T-helper 22 cell (primary cell): ENCODE data around the gene RHOV.

Experiments
- DNase-seq: peaks from one replicate; pipeline ENCODE4 v3.0.0-alpha.2; 2020; ENCODE audit warnings: low read depth

RHOV gene

DNA sequence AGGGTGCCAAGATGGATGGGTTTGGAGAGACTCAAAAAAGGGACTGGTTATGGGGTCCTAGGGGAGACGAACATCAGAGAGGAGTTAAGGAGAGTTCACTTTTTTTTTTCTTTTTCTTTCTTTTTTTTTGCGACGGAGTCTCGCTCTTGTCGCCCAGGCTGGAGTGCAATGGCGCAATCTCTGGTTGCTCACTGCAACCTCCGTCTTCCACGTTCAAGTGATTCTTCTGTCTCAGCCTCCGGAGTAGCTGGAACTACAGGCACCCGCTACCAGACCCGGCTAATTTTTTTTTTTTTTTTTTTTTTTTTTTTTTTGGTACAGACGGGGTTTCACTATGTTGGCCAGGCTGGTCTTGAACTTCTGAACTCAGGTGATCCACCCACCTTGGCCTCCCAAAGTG is 29.0 kb downstream of the RHOV start:
- no peak for DNase-seq

DNA sequence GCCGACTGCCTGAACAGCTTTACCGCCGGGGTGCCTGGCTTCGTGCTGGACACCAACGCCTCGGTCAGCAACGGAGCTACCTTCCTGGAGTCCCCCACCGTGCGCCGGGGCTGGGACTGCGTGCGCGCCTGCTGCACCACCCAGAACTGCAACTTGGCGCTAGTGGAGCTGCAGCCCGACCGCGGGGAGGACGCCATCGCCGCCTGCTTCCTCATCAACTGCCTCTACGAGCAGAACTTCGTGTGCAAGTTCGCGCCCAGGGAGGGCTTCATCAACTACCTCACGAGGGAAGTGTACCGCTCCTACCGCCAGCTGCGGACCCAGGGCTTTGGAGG is 29.4 kb downstream of the RHOV start:
- DNase-seq = no peak

DNA sequence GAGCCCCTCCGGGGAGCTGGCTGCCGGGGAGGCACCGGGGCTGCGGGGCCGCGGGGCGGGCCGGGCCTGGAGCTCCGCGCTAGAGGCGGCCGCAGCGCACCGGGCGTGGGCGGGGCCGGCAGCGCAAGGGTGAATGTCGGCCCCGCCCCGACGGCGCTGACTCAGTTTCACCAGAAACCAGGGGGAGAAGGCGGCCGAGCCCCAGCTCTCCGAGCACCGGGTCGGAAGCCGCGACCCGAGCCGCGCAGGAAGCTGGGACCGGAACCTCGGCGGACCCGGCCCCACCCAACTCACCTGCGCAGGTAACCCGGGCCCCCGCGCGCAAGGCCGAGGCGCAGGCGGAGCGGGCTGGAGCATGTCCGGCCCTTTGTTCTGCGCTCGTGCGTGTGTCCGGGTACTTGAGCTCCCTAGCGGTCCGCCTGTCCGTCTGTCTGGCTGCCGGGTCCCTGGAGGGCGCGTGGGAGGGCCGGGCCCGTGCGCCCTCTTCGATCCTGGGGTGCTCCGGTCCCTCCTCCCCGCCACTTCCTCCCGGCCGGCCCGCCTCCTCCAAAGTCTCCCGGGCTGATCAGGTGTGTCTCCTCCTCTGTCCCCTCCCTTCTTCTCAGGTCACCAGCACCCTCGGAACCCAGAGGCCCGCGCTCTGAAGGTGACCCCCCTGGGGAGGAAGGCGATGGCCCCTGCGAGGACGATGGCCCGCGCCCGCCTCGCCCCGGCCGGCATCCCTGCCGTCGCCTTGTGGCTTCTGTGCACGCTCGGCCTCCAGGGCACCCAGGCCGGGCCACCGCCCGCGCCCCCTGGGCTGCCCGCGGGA is 29.9 kb downstream of the RHOV start, which contains the start of gene SPINT1:
Gene SPINT1, plus strand, starts transcription at position 164 of the 811 bp plus-strand sequence. Its CDS starts 507 bp downstream, at position 671.
- DNase-seq = no peak

DNA sequence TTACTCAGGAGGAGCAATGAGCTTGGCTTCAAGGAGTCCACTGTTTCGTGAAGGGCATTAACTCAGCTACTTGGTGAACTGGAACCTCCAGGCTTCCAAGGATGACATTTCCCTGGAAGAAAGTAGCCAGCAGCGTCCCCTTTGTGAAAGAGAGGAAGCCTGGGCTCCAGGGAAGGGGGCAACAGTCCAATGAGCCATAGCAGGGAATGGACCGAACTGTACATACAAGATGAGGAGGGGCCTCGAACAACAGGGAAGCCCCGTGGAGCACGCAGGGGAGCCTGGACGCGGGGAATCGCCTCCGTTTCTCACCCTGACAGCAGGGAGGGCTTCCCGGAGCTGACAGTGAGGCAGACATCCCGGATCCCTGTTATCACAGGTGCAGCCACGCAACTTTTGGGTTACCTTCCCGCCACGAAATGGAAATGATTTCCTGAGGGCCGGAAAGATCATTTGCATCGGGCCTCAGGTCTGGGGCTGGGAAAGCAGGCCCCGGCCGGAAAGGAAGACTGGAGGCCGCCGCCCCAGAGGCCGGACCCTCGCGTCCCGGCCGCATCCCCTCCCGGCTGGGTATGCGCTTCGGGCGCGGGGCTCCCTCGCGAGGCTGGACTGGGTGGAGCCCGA is 30.7 kb downstream of the RHOV start:
- DNase-seq = no peak

DNA sequence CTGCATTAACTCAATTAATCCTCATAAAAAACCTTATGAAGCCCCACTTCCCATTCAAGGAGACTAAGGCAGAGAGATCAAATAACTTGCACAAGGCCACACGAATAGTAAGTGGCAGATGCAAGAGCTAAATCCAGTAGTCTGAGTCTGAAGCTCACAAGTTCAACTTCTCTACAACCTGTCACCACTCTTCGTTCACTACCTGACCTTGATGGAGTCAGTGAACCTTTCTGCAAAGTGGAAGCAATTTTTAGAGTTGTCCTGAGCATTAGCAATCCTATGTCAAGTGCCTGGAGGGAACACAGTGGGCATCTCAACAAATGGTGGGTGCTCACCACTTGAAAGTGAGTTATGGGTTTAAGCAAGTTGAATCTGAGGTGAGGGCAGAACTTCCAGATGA is 32.3 kb downstream of the RHOV start:
- no peak for DNase-seq

DNA sequence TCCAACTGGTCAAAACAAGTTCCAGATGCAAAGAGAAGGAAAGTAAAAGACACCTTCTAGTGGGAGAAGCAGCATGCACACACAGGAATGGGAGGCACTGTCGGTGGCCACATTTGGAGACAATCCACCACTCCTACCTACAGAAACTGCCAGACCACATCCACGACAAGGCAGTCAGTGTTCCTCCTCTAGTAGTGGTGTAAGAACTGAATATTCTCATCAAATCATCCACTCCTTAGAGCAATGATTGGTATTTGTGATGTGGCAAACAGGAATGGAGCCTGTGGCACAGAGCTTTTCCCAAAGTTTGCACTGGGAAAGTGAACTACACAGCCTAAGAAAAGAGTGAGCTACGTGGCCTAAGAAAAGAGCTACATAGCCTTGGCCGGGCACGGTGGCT is 35.3 kb downstream of the RHOV start:
- no peak for DNase-seq

DNA sequence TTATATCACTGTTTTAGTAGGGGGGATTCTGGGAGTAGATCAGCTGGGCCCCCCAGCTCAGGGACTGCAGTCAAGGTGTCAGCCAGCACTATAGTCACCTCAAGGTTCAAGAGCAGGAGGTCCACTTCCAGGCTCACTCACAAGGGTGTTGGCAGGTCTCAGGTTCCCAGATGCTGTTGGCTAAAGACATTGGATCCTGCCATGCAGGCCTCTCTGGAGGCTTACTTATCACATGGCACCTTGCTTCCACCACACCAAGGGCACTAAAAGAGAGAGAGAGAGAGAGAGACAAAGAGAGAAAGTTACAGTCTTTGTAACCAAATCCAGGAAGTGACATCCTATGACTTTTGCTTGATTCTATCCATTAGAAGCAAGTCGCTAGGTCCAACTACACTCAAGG is 38.0 kb downstream of the RHOV start:
- no peak for DNase-seq

DNA sequence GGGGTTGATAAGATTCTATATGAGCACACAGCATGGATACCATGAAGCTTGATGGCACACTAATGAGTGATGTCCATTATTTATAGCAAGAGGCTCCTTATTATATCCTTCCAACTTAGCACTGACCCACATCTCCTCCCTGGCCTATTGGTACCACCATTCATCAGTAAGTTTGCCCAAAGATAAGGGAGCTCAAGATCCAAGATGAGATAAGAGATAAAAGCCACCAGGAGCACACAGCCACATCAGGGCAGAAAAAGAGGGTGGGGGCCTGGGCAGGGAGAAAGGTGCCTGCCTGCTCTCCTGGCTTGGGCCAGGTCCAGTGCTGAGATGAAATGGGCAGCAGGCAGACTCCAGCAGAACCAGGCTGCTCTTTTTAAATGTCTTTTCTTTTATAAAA is 41.1 kb downstream of the RHOV start:
- DNase-seq = no peak

DNA sequence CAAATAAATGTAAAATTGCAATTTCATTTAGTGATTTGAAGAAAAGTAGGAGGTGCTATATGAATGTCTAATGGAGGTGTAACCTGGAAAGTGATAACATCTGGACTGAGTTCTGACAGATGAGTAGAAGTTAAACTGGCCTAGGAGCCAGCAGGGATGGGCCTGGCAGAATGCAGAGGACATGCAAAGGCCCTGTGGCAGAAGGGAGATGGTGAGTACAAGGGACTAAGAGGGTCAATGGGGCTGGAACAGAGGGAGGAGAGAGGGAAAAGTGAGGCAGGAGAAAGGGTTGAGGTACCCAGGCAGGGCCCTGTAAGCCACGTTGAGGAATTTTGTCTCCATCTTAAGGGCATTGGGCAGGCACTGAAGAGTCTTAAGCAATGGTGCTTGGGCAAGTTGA is 42.2 kb downstream of the RHOV start:
- DNase-seq = no peak

DNA sequence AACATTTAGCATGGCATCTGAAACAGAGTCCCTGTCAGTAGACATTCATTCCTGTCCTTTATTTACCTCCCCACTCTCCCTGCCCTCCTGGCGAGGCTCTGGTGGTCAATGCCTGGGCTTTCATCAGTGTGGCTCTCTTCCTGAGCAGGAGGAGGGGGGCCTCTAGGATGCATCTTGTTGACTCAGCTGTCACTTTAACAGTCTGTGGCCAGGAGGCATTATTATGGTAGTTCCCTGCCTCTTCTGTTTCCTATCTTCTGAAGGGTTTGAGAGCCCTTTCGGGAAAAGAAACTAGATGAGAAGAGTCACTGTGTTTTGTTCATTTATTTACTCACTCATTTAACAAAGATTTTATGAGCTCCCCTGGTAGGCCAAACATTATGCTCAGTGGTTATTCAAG is 43.1 kb downstream of the RHOV start:
- no peak for DNase-seq

DNA sequence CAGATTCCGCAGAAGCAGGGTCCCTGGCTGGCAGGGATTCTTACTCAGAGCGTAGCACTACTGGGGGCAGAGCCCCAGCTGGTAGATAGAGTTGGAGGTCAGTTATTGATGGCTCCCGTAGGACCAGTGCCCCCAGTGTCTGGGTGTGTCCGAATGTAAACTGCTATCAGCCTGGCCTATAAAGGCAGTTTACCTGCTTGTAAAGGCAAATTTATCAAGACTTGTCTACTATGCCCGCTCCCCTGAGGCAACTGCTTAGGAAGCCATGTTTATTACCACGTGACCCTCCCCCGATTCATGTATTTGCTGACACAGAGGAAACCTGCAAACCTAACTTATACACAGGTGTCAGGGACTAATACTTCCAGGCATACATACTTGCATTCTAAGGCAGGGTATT is 44.9 kb downstream of the RHOV start:
- DNase-seq = no peak

DNA sequence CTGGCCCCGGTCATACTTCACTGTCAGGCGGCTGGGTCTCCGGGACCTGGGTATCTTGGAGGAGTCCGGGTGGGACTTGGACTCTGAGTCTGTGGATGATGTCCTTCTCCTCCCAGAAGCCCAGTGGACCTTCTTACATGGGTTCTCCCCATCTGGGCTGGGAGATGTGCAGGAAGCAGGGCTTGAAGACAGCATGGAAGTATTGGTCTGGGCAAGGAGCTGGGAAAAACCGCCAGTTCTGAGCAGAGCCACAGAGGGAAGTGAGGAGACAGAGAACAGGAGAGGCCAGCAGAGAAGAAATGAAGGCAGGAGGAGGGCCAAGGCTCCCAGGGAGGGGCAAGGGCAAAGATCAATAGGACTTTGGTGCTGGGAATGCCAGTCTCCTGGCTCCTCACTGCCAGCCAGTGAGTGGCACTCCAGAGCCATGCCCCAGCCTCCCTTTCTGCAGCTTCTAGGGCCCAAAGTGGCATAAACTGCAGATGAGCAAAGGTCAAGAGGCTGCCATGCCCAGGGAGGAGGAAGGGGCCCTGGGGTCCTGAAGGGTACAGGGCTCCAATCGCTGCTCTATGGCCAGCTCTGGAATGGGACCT is 45.5 kb downstream of the RHOV start, which contains the start of gene PPP1R14D:
Gene PPP1R14D, minus strand, starts transcription at position 262 of the 590 bp plus-strand sequence. Its CDS starts 67 bp downstream, at position 195.
- DNase-seq = no peak

DNA sequence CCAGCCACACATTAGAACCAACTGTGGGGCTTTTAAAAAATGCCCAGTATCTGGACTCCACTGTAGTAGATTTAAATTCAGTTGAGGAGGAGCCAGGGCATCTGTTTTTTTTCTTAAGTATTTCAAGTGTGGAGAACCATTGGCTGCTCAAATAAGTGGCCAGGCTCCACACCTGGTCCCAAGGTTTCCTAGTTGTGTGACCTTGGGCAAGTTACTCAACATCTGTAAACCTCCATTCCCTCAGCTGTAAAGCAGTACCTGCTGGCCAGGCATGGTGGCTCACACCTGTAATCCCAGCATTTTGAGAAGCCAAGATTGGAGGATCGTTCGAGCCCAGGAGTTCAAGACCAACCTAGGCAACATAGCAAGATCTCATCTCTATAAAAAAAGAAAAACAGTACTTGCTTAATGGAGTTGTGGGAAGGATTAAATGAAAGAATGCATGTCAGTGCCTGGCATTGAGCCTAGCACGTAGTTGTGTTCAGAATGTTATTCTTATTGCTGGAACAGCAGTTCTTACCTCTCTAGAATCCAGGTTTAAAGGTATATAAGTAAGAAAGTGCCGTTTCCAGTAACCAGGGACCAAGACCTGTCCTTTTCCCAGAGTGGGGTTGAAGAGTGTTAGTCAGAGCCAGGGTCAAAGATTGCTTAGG is 47.5 kb downstream of the RHOV start:
- DNase-seq = no peak

DNA sequence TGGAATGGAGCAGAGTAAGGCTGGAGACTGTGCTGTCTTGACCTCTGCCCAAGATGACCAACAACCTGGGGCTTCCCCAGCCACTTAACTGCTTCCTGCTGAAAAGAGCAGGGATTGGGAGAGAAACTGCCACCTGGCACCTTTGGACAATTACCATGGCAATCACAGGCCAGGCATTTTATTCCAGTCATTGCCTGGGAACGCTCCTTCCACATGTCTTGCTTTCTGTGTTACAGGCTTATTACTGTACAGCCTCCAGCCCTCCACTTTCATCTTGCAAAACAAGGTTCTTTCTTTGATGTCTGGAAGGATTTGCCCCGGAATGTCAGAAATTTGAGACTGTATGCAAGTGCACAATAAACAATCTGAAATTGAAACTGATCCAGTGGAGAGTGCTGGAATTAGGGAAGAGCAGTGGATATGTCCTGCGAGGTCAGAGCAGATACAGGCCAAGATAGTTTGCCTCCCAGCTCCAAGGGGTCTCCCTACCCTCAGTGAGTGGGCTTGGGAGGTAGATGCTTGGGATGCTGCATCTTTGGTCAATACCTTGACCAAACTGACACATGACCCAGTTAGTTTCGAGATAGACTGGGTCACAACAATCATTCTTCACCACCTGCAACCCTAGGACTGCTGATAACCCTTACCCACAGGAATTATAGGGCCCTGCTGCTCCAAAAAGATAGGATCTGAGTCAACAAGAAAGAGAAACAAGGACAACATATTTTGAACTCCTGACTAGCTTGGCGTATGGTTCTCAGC is 48.2 kb downstream of the RHOV start:
- no peak for DNase-seq

DNA sequence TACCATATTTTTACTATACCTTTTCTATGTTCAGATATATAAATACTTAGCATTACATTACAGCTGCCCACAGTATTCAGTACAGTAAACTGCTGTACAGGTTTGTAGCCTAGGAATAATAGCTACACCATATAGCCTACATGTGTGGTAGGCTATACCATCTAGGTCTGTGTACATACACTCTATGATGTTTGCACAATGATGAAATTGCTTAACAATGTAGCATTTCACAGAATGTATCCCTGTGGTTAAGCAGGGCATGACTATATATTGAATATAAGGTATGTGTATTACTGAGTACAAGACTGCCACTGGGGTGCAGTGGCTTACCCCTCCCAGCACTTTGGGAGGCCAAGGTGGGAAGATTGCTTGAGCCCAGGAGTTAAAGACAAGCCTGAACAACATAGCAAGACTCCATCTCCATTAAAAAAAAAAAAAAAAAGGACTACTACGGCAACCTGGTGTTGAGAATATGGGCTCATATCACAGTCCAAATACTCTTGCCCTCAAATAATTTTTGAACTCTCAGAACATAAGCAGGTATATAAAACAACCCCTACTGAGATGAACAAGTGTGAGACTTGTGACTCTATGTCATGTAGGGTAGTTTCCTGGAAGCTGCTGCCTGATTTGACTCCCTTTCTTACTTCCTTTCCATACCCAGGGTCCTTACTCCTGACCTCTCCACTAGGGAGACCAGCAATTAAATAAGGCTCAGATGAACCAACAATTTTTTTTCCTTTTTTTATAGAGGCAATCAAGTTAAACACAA is 50.3 kb downstream of the RHOV start:
- no peak for DNase-seq
